Measurements from ENCODE around the gene NALCN.

Gene NALCN

GRCh38 chr13:101412076-101412475 lies 4.2 kb downstream of the NALCN start:
- DNase-seq, result no peak

- DNase-seq, result no peak
These were observed 7.2 kb downstream of the NALCN start for GRCh38 chr13:101408992-101409656.

GRCh38 chr13:101408154-101408553 lies 8.2 kb downstream of the NALCN start:
- no peak for DNase-seq

GRCh38 chr13:101406791-101407190 lies 9.5 kb downstream of the NALCN start:
- DNase-seq, result no peak

- DNase-seq, result no peak
These were observed 15.1 kb downstream of the NALCN start for GRCh38 chr13:101401196-101401595.

GRCh38 chr13:101399365-101399764 lies 16.9 kb downstream of the NALCN start:
- DNase-seq, result no peak

GRCh38 chr13:101398920-101399319 lies 17.4 kb downstream of the NALCN start:
- no peak for DNase-seq

GRCh38 chr13:101398191-101398590 lies 18.1 kb downstream of the NALCN start:
- no peak for DNase-seq

- DNase-seq, result no peak
These were observed 18.6 kb downstream of the NALCN start for GRCh38 chr13:101397742-101398141.

- no peak for DNase-seq
These were observed 21.7 kb downstream of the NALCN start for GRCh38 chr13:101394605-101395004.

- no peak for DNase-seq
These were observed 23.2 kb downstream of the NALCN start for GRCh38 chr13:101393140-101393539.

- DNase-seq, result no peak
These were observed 25.8 kb downstream of the NALCN start for GRCh38 chr13:101390461-101390860.

- DNase-seq, result no peak
These were observed 31.4 kb downstream of the NALCN start for GRCh38 chr13:101384929-101385328.

GRCh38 chr13:101383595-101383994 lies 32.7 kb downstream of the NALCN start:
- no peak for DNase-seq

GRCh38 chr13:101382701-101383100 lies 33.6 kb downstream of the NALCN start:
- DNase-seq, result no peak

GRCh38 chr13:101382086-101382485 lies 34.2 kb downstream of the NALCN start:
- no peak for DNase-seq

GRCh38 chr13:101360525-101360924 lies 55.8 kb downstream of the NALCN start:
- no peak for DNase-seq

GRCh38 chr13:101354895-101355294 lies 61.4 kb downstream of the NALCN start:
- DNase-seq, result no peak

- no peak for DNase-seq
These were observed 69.2 kb downstream of the NALCN start for GRCh38 chr13:101346942-101347728.

GRCh38 chr13:101346161-101346560 lies 70.1 kb downstream of the NALCN start:
- DNase-seq, result no peak

GRCh38 chr13:101343128-101343787 lies 73.0 kb downstream of the NALCN start:
- no peak for DNase-seq

- DNase-seq, result no peak
These were observed 74.8 kb downstream of the NALCN start for GRCh38 chr13:101341464-101341863.

GRCh38 chr13:101339202-101339601 lies 77.1 kb downstream of the NALCN start:
- no peak for DNase-seq

GRCh38 chr13:101332583-101332982 lies 83.7 kb downstream of the NALCN start:
- no peak for DNase-seq

All from CD4-positive, alpha-beta T cell treated with Interleukin-17A for 4 hours (primary cell).